ENCODE data around the gene PTPMT1.

GRCh38 chr11:47550288-47551047 lies 14.9 kb upstream of the PTPMT1 start:
- TF ChIP-seq CTCF (IDR thresholded peaks at IDR 0.05; ENCODE audit: low read depth, low read length) (no peak), EZH2phosphoT487 (IDR thresholded peaks at IDR 0.05; ENCODE audit: low read depth) (no peak)

All from OCI-LY3 (cell line).